ENCODE results near the gene TMEM245.

DNA sequence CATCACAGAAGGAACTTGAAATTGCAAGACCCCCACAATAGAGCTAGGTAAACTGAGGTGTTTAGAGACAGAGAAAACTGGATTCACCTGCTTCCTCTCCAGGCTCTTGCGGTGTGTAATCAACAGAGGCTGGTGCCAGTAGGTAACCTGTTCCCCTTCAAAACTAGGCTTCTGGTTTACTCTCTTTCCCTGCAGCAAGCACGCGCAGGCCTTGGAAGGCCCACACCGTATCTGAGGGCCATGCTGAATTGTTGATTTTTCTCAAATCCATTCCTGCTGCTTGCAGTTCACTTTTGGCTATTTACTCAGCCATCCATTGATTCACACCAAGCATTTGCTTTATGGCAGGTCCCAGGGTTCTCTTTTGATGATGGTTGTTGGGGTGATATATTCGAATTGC, 48.0 kb upstream of the TMEM245 start:
- TF ChIP-seq, protein P1, sequence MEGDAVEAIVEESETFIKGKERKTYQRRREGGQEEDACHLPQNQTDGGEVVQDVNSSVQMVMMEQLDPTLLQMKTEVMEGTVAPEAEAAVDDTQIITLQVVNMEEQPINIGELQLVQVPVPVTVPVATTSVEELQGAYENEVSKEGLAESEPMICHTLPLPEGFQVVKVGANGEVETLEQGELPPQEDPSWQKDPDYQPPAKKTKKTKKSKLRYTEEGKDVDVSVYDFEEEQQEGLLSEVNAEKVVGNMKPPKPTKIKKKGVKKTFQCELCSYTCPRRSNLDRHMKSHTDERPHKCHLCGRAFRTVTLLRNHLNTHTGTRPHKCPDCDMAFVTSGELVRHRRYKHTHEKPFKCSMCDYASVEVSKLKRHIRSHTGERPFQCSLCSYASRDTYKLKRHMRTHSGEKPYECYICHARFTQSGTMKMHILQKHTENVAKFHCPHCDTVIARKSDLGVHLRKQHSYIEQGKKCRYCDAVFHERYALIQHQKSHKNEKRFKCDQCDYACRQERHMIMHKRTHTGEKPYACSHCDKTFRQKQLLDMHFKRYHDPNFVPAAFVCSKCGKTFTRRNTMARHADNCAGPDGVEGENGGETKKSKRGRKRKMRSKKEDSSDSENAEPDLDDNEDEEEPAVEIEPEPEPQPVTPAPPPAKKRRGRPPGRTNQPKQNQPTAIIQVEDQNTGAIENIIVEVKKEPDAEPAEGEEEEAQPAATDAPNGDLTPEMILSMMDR (conservative IDR thresholded peaks at IDR 0.05; ENCODE audit: low read length): no peak
- TF ChIP-seq EZH2phosphoT487 (IDR thresholded peaks at IDR 0.05; ENCODE audit: borderline replicate concordance, low read depth, low read length): no peak

All from OCI-LY7 (cell line).